Activated CD4-positive, CD25-positive, alpha-beta regulatory T cell treated with anti-CD3 and anti-CD28 coated beads, Interleukin-2, amount 50 U/mL, for 16 hours (primary cell): ENCODE data around the gene SLCO3A1.
A peak's percentile ranks its signal among the peaks of the same experiment; 100 is the strongest.

Experiments used
- DNase-seq: peaks from one replicate; pipeline ENCODE4 v3.0.0-alpha.2; 2020; ENCODE audit warnings: low read depth, low spot score

The SLCO3A1 gene

GRCh38 chr15:91853511-91853947, at the start of gene SLCO3A1:
TSS of gene SLCO3A1 (plus strand) at chr15:91853708.
- DNase-seq, result peak; percentile 41

DNA sequence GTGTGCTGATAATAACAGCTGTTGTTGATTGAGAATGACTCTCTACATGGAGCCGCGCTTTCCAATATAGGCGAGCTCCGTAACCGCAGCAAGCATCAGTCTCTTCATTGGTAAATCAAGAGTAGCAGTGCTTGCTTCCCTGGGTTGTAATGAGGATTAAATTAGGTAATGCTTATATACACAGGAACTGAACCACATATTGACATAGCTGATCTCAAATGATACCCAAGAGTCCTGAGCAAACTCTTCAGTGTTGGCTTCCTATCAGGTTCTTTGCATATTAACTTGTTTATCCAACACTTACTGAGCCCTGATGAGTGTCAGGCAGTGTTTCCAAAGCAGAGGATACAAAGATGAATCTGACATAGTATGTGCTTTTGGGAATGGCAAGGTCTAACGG, 46.4 kb upstream of the SLCO3A1 start:
- no peak for DNase-seq

- no peak for DNase-seq
Measured at GRCh38 chr15:91813924-91814323, 39.6 kb upstream of the SLCO3A1 start.

DNA sequence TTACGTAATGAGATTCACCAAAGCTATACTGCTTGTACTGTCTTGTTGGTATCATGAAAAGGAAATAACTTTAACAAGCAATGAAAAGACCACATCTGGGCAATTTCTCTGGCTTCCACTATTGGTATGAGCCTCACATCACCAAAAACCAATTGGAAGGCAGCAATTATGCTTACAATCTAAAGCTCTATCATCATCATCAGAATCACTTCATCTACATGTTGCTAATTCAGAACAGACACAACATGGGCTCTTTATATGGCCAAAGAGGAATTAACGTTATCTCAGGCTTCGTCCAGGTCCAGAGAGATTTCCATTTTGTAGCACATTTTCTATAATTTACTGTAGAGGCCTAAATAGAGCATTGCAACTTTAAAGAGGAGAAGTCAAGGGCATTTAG, 36.6 kb upstream of the SLCO3A1 start:
- no peak for DNase-seq

DNA sequence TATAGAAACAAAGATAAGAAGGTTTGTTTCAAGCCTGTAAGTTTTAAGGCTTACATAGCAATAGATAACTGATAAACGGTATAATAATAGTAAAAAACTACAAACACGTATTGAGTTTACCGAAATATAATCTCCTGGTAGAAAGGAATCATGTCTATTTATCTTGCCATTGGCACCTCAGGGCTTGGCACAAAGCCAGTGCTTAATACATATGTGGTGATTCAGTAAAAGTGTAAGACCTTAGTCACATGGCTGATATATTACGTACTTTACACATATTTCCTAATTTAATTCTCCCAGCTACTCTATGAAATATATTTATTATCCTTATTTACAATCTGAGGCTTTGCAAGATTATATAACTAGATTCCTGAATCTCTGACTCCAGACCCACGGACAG, 32.0 kb upstream of the SLCO3A1 start:
- no peak for DNase-seq

GRCh38 chr15:91824256-91824655, 29.3 kb upstream of the SLCO3A1 start:
- no peak for DNase-seq

DNA sequence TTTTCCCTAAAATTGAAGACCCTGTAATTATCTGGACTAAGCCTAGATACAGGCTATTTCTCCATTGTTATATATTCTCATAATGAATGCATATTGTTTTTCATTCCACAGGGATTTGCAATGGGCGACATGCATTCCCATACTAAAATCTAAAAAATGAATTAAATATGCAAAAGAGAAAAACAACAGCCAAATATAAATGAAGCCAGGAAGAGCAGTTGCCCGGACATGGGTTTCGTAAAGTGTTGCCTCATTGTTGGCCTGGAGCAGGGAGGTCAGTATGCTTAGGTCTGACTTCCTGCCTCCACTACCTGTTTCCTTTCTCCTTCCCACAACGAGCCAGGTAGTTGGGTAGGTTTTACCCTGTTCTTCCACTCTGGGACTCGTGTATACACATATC, 27.1 kb upstream of the SLCO3A1 start:
- DNase-seq, result no peak

DNA sequence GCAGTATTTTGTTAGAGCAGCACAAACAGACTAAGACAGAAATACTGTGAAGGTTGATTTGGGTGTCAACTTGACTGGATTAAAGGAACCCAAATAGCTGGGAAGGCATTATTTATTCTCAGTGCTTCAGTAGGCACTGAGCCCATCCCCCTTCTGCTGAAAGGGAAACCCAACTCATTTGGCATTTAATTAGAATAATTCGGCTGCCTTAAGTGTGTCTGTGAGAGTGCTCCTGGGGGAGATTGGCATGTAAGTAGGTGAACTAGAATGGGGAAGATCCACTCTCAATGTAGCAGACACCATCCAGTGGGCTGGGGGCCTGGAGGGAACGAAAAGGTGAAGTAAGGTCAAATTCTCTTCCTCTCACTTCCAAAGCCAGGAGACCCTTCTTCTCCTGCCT, 20.5 kb upstream of the SLCO3A1 start:
- no peak for DNase-seq

DNA sequence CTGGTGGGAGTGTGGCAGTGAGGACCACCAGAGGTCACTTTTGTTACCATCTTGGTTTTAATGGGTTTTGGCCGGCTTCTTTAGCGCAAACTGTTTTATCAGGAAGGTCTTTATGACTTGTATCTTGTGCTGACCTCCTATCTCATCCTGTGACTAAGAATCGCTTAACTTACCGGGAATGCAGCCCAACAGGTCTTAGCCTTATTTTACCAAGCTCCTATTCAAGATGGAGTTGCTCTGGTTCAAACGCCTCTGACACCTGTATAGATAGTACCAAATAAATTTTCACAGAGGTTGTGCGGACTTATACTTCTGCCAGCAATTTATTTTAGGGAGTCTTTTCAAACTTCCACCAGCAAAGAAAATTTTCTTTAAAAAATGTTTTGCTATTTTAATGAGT, 13.6 kb upstream of the SLCO3A1 start:
- DNase-seq, result no peak

DNA sequence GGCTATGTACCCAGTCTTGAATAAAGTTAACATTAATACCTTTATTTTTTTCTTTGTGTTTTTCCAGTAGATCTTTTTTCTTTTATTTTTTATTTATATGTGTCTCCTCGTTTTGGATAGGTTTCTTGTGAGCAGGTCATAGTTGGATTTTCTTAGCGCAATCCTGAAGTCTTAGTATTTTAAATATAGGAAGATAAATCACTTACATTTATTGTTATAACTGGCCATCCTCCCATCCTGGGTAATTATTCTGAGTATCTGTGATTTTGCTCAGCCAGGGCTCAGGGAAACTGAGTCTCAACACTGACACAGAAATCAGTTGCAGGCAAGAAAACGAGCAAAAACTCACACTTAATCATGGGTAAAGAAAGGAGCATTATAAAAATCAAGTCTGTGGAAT, 11.6 kb upstream of the SLCO3A1 start:
- no peak for DNase-seq

- no peak for DNase-seq
Measured at GRCh38 chr15:91844341-91844740, 9.2 kb upstream of the SLCO3A1 start.

GRCh38 chr15:91844928-91845327, 8.6 kb upstream of the SLCO3A1 start:
- DNase-seq, result no peak

DNA sequence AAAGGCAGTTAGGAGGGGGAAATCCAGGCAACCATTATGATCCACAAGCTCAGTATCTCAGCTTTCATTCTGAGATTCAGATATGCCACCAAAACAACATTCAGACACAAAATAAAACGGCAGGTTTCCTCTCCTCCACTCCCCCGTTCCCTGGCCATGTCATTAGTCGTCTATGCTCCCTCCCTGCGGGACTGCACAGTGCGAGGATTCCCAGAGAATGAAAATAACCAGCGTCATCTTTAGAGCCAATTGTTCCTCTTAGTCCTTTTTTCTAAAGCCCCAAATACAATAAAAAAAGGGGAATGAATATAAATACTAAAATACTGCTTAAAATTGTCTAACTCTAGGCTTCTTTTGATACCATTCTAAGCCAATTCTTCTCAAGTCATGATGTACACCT, 7.8 kb upstream of the SLCO3A1 start:
- no peak for DNase-seq

DNA sequence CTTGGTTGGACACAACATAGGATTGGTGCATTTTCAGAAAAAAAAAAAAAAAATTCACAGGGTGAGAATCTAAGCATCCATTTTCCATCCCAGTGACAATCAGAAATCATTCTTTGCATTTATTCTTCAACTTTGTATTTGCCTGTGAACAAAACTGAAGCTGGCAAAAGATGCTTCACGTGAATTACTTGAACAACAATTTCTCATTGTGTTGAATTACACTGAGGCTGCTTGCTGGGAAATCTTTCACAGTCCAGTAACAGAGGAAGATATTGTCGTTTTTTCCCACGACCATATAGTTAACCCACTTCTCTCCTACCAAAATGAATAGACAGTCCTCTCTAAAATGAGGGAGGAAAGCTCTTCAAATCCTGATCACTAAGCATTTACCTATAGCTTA, 4.3 kb upstream of the SLCO3A1 start:
- DNase-seq, result no peak

- DNase-seq, result no peak
Measured at GRCh38 chr15:91849749-91850161, 3.8 kb upstream of the SLCO3A1 start.

DNA sequence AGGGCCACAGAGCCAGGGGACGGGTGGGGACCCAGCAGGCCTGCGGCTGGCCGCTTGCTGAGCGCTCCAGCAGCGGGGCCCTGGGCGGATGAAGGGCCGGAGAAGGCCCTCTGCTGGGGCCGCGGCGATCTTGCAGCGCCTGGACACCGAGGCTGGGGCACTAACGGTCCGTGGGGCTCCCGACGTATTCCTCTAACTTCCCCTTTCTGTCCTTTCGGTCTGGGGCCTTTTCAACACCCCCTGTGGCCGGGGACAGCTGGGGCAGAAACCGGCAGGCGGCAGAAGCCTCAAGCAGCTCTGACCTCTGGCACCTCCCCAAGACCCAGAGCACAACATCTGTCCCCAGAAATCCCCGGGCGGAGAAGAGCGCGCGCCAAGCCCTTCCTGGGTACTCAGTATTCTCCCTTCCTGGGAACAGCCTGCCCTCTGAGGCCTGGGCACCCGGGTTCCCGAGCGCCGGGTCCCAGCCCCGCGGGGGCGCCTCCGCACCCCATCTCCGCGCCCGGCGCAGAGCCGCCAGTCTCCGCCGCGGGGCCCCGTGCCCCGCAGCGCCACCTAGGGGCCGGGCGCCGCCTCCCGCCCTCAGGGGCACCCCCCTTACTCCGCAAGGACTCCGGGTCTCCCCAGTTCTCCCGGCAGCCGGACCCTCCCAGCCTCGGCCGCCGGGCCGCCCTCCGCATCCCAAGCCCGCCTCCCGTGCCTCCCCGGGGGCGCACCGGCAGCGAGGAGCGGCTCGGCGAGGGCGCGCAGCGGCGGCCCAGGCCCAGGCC, 582 bp upstream of the SLCO3A1 start:
- DNase-seq, result peak; percentile 49

DNA sequence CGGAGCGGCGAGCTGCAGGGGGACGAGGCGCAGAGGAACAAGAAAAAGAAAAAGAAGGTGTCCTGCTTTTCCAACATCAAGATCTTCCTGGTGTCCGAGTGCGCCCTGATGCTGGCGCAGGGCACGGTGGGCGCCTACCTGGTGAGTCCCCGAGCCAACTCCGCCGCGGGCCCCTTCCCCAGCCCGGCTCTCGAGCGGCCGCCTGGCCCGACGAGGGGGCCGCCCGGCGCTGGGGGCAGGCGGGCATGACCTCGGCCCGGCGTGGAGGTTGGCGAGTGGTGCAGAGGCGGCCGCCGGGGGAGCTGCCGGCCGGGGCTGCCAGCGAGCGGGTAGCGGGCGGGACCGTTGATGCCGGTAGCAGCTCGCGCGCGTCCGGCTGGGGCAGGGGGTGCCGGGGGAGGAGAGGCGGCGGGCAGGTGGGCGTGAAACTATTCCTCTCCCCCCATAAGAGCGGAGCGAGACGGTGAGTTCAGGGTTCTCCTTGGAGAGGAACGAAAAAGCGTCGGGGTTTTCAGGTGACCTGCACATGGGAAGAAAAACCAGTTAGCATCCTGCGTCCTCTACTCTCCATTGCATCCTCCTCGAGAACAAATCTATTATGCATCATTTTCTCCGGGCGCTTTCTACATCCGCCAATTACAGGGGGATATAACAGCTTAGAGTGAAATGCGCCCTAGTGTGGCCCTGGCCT, 585 bp downstream of the SLCO3A1 start:
- no peak for DNase-seq

DNA sequence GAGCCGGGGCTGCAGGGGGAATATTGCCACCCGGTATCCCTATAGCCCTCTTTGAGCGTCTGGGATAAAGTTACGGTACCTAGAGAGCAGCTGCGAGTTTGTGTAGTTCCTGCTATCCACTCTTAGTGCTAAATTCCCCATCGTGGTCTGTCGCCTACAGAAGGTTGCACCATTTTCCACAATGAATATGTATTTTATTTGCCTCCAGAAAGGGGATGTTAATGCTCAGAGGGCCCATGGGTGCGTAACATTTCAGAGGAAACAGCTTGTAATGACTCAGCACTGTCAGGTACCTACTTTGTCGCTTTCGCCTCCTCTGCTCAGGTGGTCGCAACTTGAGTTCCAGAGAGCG, 1.1 kb downstream of the SLCO3A1 start:
- no peak for DNase-seq

DNA sequence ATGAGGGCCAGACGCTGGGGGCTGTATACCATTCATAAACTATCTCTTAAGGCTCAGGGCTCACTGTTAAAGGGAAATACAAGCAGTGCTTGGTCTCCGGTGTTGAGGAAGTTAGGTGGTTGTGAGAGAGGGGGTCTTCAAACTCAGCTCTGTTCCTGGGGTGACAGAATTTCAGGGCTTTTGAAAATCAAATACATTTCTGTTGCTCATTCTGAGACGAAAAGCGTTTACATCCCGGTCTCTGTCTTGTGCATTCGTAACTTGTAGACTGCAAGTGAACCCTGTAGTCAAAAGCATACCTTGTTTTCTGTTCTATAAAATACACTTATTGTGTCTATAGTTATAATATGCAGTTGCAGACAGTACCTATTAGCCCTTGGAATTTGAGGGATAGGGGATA, 1.7 kb downstream of the SLCO3A1 start:
- no peak for DNase-seq

DNA sequence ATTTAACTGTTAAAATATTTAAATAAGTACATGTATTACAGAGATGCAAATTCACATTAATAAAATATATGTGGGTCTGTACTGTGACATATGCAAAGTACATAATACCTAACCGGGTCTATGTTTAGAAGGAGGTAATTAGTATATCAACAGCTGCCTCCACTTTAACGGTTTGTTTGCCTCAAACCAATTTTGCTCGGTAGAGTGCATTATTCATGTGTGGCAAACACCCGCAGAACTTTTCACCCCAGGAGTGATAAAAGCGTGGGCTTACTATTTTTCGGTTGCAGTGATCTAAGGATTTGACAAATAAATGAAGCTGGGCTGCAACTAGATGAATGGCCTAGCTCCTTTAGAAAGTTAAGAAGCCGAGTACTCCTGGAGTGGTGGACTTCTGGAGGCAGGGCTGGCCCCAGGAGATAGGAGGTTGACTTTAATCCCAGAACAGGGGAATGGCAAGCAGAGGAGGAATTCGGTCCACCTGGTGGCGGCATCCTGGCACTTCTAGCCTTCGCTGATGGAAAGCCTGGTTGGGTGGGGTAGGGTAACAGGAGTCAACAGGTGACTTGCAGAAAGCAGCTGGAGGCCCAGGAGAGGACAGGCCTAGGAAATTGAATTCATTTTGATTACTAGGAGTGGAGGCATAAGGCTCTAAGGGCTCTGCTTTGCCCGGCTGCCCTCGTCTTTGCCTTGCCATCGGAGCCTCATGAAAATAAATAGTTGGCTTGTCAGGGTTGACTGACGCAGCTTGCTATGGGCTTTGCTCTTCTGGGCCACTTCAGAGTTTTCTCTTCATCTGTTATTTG, 2.4 kb downstream of the SLCO3A1 start:
- no peak for DNase-seq

- no peak for DNase-seq
Measured at GRCh38 chr15:91857224-91857585, 3.7 kb downstream of the SLCO3A1 start.

DNA sequence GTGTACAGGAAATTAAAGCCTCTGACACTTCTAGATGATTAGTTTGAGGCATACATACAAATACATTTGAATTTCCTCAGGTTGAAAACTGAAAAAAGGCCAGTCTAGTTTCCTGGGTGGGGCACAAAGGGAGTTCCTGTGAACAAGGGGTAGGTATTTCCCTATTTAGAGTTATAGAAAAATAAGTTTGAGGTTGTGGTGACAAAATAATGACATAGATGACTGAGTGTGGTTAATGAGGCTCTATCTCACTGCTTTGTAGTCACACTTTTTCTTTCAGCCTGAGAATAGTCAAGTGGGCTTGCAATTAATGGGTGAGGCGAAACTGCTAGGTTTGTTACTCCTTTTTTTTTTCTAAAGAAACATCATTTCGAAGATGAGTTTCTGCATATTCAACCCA, 4.3 kb downstream of the SLCO3A1 start:
- DNase-seq, result peak; percentile 40

DNA sequence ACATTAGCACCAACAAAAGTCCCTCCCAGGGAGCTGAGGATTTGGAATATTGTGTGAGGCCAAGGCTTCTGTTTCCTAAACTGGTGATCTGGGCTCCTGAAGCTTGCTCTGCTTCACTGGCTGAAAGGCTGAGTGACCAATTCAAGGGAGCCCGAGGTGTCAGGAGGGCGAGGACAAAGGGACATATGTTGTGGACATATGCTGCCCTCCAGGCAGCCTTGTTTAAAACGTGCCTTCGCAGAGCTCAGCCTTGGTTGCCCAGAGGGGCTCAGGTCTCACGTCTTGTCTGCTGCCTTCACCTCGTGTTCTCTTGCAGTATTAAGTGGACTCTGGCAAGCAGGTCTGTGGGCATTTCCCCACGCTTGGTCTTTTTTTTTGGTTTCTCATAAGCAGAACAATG, 7.0 kb downstream of the SLCO3A1 start:
- no peak for DNase-seq
